Stimulated activated CD4-positive, alpha-beta T cell treated with anti-CD3 and anti-CD28 coated beads, Interleukin-1b, Interleukin-23, amount 100 ng/mL, for 1 hour (primary cell): ENCODE measurements around the gene TRIM59.

Source experiments
- DNase-seq, 2 donors: peaks; one replicate each; pipeline ENCODE4 v3.0.0-alpha.2; 2020; ENCODE audit warnings: low read depth in 2 of 2

TRIM59 gene

GRCh38 chr3:160403028-160403545 lies 46.5 kb downstream of the TRIM59 start:
- no peak for DNase-seq

GRCh38 chr3:160402221-160403027 lies 47.2 kb downstream of the TRIM59 start:
- DNase-seq: no peak

- DNase-seq: no peak
Observed at GRCh38 chr3:160401291-160402095, 48.1 kb downstream of the TRIM59 start.

GRCh38 chr3:160400702-160401150 lies 48.9 kb downstream of the TRIM59 start:
- DNase-seq: no peak

- DNase-seq: no peak
Observed at GRCh38 chr3:160400030-160400701, 49.4 kb downstream of the TRIM59 start.

GRCh38 chr3:160399125-160400029 lies 50.2 kb downstream of the TRIM59 start, which contains the start of the genes IFT80 and SMC4:
IFT80 (minus strand) TSS chr3:160399225; CDS start chr3:160384600, 14,625 bp downstream.
SMC4 (plus strand) TSS chr3:160399650; CDS start chr3:160400827, 1,177 bp downstream.
- peak; percentile 87 to 91 for DNase-seq

GRCh38 chr3:160398820-160399124 lies 50.8 kb downstream of the TRIM59 start:
- no peak for DNase-seq

GRCh38 chr3:160395297-160395696 lies 54.3 kb downstream of the TRIM59 start:
- DNase-seq: no peak

- DNase-seq: no peak
Observed at GRCh38 chr3:160394009-160394392, 55.6 kb downstream of the TRIM59 start.

- DNase-seq: no peak
Observed at GRCh38 chr3:160393346-160394008, 56.1 kb downstream of the TRIM59 start.

- no peak for DNase-seq
Observed at GRCh38 chr3:160392798-160393197, 56.8 kb downstream of the TRIM59 start.

GRCh38 chr3:160390565-160391138 lies 58.9 kb downstream of the TRIM59 start:
- DNase-seq: no peak
